ENCODE data around the gene CNN3.

DNA sequence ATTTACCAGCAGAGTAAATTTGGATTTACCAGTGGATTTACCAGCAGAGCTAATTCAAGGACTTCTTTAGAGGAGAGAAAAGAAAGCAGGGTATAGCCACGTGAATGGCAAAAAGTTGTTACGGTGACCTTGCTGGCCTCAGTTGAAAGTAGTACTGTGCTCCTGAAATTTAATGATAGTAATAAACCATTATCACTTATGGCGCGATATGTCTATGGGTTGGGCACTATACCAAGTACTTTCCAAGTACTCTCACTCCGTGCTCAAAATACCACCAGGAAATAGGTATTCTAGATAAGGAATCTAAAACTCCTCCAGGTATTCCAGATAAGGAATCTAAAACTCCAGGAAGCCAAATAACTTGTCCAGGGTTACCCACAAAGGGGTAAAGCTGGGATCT is 70.9 kb downstream of the CNN3 start:
- TF ChIP-seq EZH2 (IDR thresholded peaks at IDR 0.05; ENCODE audit: borderline replicate concordance, insufficient read depth, low read depth, low read length, poor library complexity, severe bottlenecking) = no peak
- TF ChIP-seq, protein P1, sequence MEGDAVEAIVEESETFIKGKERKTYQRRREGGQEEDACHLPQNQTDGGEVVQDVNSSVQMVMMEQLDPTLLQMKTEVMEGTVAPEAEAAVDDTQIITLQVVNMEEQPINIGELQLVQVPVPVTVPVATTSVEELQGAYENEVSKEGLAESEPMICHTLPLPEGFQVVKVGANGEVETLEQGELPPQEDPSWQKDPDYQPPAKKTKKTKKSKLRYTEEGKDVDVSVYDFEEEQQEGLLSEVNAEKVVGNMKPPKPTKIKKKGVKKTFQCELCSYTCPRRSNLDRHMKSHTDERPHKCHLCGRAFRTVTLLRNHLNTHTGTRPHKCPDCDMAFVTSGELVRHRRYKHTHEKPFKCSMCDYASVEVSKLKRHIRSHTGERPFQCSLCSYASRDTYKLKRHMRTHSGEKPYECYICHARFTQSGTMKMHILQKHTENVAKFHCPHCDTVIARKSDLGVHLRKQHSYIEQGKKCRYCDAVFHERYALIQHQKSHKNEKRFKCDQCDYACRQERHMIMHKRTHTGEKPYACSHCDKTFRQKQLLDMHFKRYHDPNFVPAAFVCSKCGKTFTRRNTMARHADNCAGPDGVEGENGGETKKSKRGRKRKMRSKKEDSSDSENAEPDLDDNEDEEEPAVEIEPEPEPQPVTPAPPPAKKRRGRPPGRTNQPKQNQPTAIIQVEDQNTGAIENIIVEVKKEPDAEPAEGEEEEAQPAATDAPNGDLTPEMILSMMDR (IDR thresholded peaks at IDR 0.05) = no peak

Measured in B cell (primary cell).